GM12801 (cell line): ENCODE results near the gene SRD5A3.

Experiments used
- TF ChIP-seq, protein P1 (sequence below): IDR thresholded peaks from one replicate; pipeline ENCODE4 v1.5.1; 2011; ENCODE audit warnings: control low read depth; ENCODE audit not compliant: insufficient read length; ENCODE audit errors: extremely low read depth

The SRD5A3 gene

DNA sequence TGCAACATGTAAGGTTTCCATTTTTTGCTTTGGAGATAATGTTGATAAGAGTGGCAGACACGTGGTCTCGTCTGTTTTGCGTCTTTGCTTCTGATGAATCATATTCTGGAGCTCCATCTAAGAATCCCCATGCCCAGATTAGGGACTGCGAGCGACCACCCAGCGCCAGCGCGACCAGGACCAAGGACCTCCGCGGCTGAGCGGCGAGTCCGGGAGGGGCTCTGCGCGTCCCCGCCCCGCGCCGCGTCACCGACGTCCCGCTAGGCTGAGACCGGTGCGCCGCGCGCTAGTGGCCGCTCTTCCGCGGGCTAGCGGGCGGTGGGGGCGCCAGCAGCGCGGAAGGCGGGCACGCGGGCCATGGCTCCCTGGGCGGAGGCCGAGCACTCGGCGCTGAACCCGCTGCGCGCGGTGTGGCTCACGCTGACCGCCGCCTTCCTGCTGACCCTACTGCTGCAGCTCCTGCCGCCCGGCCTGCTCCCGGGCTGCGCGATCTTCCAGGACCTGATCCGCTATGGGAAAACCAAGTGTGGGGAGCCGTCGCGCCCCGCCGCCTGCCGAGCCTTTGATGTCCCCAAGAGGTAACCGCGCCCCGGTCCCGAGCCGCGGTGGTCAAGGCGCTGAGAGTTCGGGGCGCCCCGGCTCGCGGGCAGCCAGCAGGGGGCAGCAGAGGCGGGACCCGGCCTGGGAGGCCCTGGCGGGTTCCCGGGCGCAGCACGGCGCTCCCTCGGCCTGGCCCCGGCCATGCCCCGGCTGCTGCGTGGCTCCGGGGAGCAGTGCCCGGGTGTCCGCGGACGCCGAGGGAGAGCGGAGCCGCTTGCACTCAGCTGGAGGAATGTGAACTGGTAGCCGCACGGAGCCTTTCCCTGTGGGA, at the start of gene SRD5A3:
Gene SRD5A3 (plus strand): TSS at position 263 of the 871 bp plus-strand sequence. CDS start 95 bp downstream, at position 358.
- TF ChIP-seq, protein P1, sequence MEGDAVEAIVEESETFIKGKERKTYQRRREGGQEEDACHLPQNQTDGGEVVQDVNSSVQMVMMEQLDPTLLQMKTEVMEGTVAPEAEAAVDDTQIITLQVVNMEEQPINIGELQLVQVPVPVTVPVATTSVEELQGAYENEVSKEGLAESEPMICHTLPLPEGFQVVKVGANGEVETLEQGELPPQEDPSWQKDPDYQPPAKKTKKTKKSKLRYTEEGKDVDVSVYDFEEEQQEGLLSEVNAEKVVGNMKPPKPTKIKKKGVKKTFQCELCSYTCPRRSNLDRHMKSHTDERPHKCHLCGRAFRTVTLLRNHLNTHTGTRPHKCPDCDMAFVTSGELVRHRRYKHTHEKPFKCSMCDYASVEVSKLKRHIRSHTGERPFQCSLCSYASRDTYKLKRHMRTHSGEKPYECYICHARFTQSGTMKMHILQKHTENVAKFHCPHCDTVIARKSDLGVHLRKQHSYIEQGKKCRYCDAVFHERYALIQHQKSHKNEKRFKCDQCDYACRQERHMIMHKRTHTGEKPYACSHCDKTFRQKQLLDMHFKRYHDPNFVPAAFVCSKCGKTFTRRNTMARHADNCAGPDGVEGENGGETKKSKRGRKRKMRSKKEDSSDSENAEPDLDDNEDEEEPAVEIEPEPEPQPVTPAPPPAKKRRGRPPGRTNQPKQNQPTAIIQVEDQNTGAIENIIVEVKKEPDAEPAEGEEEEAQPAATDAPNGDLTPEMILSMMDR: no peak

DNA sequence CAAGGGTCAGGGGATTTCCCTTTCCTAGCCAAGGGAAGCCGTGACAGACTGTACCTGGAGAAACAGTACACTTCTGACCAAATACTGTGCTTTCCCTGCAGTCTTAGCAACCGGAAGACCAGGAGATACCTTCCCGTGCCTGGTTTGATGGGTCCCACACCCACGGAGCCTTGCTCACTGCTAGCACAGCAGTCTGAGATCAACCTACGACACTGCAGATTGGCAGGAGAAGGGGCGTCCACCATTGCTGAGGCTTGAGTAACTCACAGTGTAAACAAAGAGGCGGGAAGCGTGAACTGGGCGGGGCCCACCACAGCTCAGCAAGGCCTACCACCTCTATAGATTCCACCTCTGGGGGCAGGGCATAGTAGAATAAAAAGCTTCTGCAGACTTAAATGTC, 48.7 kb upstream of the SRD5A3 start:
- TF ChIP-seq, protein P1: no peak

DNA sequence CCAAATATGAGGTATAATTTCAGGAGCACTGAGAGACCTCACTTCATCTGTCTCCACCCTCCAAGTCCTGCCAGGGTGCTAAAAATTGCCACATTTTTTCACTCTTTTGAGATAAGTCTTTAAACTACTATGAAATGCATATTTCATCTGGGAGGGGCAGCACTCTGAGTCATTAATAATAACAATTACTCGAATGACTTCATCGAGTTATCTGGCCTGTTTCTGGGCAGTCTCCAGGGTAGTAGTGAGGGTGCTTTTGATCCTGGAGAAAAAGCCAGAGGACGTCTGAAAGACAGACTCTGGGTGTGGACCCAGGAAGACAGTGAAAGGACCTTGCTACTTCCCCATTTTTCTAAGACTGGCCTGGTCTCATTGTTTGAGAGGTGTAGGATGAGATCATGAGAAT, 42.3 kb upstream of the SRD5A3 start:
- TF ChIP-seq, protein P1: no peak

DNA sequence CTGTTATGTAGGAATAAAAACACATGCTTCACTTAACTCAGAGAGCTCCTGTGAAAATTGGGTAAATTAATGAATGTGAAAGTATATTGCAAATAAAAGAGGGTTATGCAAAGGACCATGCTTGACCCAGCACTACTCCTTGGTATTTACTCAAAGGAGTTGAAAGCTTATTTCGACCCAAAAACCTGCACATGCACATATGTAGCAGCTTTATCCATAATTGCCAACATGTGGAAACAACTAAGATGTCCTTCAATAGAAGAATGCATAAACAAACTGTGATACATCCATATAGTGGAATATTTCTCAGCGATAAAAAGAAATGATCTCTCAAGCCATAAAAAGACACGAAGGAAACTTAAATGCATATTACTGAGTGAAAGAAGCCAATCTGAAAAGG, 41.7 kb upstream of the SRD5A3 start:
- TF ChIP-seq, protein P1: no peak

DNA sequence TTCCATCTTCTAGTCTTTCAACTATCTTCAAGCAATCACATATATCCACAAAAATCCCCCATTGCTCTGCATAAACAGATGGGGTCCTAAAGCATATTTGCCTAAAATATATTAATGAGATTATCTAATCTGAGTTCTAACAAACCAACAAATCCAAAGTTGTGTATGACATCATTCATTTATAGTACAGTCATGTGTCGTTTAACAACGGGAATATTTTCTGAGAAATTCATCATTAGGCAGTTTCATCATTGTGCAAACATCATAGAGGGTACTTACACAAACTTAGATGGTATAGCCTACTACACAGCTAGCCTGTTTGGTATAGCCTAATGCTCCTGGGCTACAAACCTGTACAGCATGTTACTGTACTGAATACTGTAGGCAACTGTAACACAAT, 38.0 kb upstream of the SRD5A3 start:
- TF ChIP-seq, protein P1: no peak

DNA sequence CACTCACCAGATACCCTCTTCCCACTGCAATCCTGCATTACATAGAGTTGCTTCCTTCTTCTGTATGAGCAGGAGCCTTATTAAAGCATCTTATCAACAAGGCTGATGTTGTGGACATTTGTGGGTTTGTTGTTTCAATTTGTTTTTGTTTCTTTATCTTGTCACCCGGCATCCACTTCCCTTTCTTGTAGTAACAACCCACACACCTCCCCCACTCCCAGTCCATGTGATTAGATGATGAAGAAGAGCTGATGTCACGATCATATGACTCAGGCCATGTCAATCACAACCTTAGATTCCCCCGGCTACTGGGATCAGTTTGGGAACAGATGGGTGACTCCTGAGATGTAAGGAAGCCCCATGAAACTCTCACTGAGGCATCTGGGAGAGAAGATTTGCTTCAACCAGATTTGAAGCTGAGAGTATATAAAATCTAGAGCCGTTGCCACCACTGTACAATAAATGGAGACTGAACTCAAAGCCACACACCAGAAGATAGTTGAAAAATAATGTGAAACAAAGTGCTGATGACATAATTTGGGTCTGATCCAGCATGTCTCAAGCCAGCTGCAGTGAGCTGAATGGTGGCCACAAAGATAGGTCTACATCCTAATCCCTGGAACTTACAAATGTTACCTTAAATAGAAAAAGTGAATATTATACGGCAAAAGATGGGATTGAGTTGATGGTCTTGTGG, 34.1 kb upstream of the SRD5A3 start:
- TF ChIP-seq, protein P1: no peak

DNA sequence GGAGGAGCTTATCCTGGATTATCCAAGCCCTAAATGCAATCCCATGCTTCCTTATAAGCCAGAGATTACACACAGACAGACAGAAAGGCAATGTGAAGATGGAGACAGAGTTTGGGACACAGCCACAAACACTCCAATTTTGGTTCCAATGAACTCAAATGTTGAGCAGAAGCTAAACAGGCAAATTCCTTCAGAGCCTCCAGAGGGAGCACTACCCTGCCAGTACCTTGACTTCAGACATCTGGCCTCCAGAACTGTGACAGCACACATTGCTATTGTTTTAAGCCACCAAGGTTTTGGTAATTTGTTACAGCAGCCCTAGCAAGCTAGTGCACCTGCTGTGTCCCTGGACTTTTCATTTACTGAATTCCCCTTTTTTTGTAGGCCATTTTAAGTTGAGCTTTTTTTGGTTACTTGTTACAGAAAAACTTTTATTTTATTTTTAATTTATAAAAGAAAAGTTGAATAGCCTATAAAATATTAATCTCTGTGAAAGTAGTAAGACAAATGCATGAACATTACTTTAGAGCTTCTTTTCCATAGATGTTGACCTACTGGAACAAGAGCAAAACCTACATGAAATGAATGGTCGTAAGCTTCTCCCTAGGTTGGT, 33.4 kb upstream of the SRD5A3 start:
- TF ChIP-seq, protein P1: no peak
